OCI-LY3 (cell line): ENCODE results near the gene MINDY3.
"Not testable (repeated sequence)": the region's sequence is repeated elsewhere in the genome, so short reads cannot be mapped to it uniquely, and the experiment has no call there.

ENCODE experiments used
- H2AFZ ChIP-seq: fragments of 200-600, 300-600 bp; shearing (Covaris generic); 2 replicates; pipeline ENCODE4 v1.6.0; 2014; ENCODE audit warnings: antibody characterized with exemption, low read depth, low read length
- H3K27ac ChIP-seq: fragments of 200-600, 300-600 bp; sonication (generic); 2 replicates; pipeline ENCODE4 v1.5.1; 2014; ENCODE audit warnings: mild to moderate bottlenecking, low read length, moderate library complexity, mixed read lengths
- H3K27me3 ChIP-seq: fragments of 200-600, 300-600 bp; sonication (generic); 2 replicates; pipeline ENCODE4 v1.6.1; 2014; ENCODE audit warnings: low read depth, low read length, mixed read lengths
- H3K36me3 ChIP-seq: fragments of 200-600, 300-600 bp; sonication (generic); replicated peaks from 2 replicates; pipeline ENCODE3; 2014; ENCODE audit warnings: low read depth, low read length, mixed read lengths
- H3K4me1 ChIP-seq: fragments of 300-600, 200-600 bp; sonication (generic); 2 replicates; pipeline ENCODE4 v1.6.1; 2014; ENCODE audit warnings: low read length, mixed read lengths
- H3K4me2 ChIP-seq: fragments of 200-600, 300-600 bp; sonication (generic); 2 replicates; pipeline ENCODE4 v1.6.1; 2014; ENCODE audit warnings: low read length, mixed read lengths
- H3K4me3 ChIP-seq: fragments of 300-600, 200-600 bp; sonication (generic); 2 replicates; pipeline ENCODE4 v1.5.1; 2014; ENCODE audit warnings: antibody characterized with exemption, mild to moderate bottlenecking, low read length, moderate library complexity
- H3K79me2 ChIP-seq: fragments of 300-600, 200-600 bp; shearing (Covaris generic); 2 replicates; pipeline ENCODE4 v1.6.1; 2014; ENCODE audit warnings: mild to moderate bottlenecking, low read length, mixed read lengths
- H3K9ac ChIP-seq: fragments of 300-600, 200-600 bp; shearing (Covaris generic); 2 replicates; pipeline ENCODE4 v1.6.0; 2014; ENCODE audit warnings: mild to moderate bottlenecking, low read length, moderate library complexity
- H3K9me3 ChIP-seq: fragments of 200-600, 300-600 bp; shearing (Covaris generic); 2 replicates; pipeline ENCODE4 v1.6.1; 2014; ENCODE audit warnings: low read length, mixed read lengths; ENCODE audit not compliant: insufficient read depth
- H4K20me1 ChIP-seq: fragments of 200-600, 300-600 bp; sonication (generic); 2 replicates; pipeline ENCODE4 v1.6.1; 2016; ENCODE audit warnings: low read length, mixed read lengths; ENCODE audit not compliant: insufficient read depth
- EZH2phosphoT487 ChIP-seq: fragments of 200-600 bp; shearing (Covaris generic); IDR thresholded peaks from 2 replicates; pipeline ENCODE4 v1.6.1; 2018; ENCODE audit warnings: antibody characterized with exemption, mixed run types, low read depth
- TF ChIP-seq, protein P1 (sequence below): fragments of 200-600, 300-600 bp; sonication (generic); IDR thresholded peaks from 2 replicates; pipeline ENCODE4 v1.5.1; 2014; ENCODE audit warnings: antibody characterized with exemption, low read length, low read depth

The MINDY3 gene

DNA sequence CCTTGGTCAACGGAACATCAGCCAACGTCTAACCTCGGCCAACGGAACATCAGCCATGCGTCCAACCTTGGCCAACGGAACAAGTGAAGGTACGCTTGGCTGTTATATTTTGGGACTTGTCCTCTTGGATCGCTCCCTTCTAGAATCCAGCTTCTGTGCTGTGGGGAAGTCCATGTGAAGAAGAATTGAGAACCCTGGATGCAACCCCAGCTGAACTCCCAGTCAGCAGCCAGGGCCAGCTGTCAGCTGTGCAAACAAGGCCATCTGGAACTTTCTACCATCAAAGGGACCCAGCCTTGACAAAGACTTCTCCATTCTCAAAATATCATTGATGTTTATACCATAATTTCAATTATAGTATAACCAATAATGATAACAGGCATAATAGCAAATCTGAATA is 97.3 kb downstream of the MINDY3 start:
- Histone ChIP-seq H4K20me1 (no peaks in the 10 kb centered on the region), H3K9me3 (no peaks in the 10 kb centered on the region), H2AFZ (no peak overlapping the region), H3K27me3 (no peaks in the 10 kb centered on the region), H3K4me1 (no peaks in the 10 kb centered on the region), H3K4me3 (no peak overlapping the region), H3K79me2 (no peaks in the 10 kb centered on the region), H3K27ac (no peak overlapping the region), H3K4me2 (no peak overlapping the region), H3K36me3 (no peaks in the 10 kb centered on the region), H3K9ac (no peak overlapping the region)
- TF ChIP-seq, protein P1, sequence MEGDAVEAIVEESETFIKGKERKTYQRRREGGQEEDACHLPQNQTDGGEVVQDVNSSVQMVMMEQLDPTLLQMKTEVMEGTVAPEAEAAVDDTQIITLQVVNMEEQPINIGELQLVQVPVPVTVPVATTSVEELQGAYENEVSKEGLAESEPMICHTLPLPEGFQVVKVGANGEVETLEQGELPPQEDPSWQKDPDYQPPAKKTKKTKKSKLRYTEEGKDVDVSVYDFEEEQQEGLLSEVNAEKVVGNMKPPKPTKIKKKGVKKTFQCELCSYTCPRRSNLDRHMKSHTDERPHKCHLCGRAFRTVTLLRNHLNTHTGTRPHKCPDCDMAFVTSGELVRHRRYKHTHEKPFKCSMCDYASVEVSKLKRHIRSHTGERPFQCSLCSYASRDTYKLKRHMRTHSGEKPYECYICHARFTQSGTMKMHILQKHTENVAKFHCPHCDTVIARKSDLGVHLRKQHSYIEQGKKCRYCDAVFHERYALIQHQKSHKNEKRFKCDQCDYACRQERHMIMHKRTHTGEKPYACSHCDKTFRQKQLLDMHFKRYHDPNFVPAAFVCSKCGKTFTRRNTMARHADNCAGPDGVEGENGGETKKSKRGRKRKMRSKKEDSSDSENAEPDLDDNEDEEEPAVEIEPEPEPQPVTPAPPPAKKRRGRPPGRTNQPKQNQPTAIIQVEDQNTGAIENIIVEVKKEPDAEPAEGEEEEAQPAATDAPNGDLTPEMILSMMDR = no peak
- TF ChIP-seq EZH2phosphoT487 = no peak

DNA sequence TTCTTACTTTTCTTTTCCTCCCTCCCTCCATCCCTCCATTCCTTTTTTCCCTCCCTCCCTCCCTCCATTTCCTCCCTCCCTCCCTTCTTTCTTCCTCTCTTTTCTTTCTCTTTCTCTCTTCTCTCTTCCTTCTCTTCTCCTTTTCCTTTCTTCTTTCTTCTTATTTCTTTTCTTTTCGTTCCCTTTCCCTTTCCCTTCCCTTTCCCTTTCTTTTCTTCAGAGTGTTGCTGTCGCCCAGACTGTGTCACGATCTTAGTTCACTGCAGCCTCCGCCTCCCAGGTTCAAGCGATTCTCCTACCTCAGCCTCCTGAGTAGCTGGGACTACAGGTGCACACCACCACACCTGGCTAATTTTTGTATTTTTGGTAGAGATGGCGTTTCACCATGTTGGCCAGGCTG is 98.1 kb downstream of the MINDY3 start:
- not testable (repeated sequence) for H3K9ac ChIP-seq, H3K4me3 ChIP-seq, H3K4me2 ChIP-seq, H3K9me3 ChIP-seq, H3K36me3 ChIP-seq, H3K27ac ChIP-seq, H2AFZ ChIP-seq, H4K20me1 ChIP-seq, H3K27me3 ChIP-seq, H3K79me2 ChIP-seq, H3K4me1 ChIP-seq

DNA sequence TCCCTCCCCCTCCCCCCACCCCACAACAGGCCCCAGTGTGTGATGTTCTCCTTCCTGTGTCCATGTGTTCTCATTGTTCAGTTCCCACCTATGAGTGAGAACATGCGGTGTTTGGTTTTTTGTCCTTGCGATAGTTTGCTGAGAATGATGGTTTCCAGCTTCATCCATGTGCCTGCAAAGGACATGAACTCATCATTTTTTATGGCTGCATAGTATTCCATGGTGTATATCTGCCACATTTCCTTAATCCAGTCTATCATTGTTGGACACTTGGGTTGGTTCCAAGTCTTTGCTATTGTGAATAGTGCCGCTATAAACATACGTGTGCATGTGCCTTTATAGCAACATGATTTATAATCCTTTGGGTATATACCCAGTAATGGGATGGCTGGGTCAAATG is 99.1 kb downstream of the MINDY3 start:
- H4K20me1 ChIP-seq, H3K4me1 ChIP-seq, H3K9me3 ChIP-seq, H3K79me2 ChIP-seq, H2AFZ ChIP-seq, H3K4me3 ChIP-seq, H3K27ac ChIP-seq, H3K4me2 ChIP-seq, H3K27me3 ChIP-seq, H3K9ac ChIP-seq, H3K36me3 ChIP-seq: not testable (repeated sequence)

DNA sequence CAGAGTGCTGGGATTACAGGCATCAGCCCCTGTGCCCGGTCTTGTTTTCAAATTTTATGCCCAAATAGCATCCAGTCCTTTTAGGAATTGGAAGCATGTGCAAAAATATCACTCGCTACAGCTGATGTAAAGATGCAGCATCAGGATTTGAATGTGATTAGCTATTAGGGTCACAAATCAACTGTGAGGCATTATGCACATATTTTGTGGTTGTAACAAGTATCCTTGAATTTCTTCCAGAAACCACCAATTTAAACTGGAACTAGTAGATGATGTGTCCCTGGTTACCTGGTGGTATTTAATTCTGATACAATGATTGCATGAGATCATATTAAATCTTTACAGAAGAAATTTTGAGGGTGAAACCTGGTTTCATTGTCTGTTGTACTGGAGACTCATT is 99.6 kb downstream of the MINDY3 start:
- Histone ChIP-seq H3K9me3 (no peaks in the 10 kb centered on the region), H3K4me2 (no peak overlapping the region), H3K27me3 (no peaks in the 10 kb centered on the region), H2AFZ (no peak overlapping the region), H3K4me1 (no peaks in the 10 kb centered on the region), H3K79me2 (no peaks in the 10 kb centered on the region), H4K20me1 (no peaks in the 10 kb centered on the region), H3K9ac (no peak overlapping the region), H3K27ac (no peak overlapping the region), H3K36me3 (no peaks in the 10 kb centered on the region), H3K4me3 (no peak overlapping the region)
- TF ChIP-seq, protein P1 = no peak
- TF ChIP-seq EZH2phosphoT487 = no peak

DNA sequence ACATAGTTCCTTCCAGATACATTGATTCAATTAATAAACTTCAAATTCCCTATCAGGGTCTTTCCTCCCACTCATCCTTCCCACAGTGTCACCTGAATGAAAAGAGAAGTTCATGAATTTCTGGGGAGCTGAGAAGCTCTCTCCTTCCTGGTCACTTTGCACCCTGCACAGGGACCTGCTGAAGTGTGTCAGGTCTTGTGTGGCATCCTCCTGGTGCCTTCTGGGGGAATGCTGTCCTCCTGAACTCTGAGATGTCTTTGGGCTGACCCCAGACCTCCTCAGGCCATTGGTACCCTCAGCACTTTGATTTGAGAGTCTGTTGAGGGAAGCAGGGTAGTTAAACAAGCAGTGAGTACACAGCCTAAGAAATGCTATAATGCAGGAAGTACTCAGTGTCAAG is 101.0 kb downstream of the MINDY3 start:
- Histone ChIP-seq H3K9ac (no peak overlapping the region), H3K27me3 (no peaks in the 10 kb centered on the region), H3K4me1 (no peaks in the 10 kb centered on the region), H3K4me2 (no peak overlapping the region), H2AFZ (no peak overlapping the region), H3K9me3 (no peaks in the 10 kb centered on the region), H3K27ac (no peak overlapping the region), H3K4me3 (no peak overlapping the region), H3K36me3 (no peaks in the 10 kb centered on the region), H3K79me2 (no peaks in the 10 kb centered on the region), H4K20me1 (no peaks in the 10 kb centered on the region)
- TF ChIP-seq, protein P1 = no peak
- no peak for TF ChIP-seq EZH2phosphoT487
